ENCODE data around the gene NAA15.

DNA sequence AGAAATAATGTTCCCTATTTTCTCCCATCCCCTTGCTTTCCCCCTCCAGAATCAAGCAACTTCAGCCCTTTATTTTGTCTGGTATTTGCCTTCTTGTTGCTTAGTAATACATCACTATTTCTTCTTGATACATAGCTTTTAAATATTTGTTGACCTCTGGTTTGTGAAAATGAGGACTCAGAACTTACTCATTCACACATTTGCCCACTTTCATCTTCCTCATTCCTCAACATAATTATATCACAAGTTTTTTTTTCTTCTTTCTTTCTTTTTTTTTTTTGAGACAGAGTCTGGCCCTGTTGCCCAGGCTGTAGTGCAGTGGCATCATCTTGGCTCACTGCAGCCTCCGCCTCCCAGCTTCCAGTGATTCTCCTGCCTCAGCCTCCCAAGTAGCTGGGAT is 29.9 kb downstream of the NAA15 start:
- TF ChIP-seq POLR2AphosphoS5 (IDR thresholded peaks at IDR 0.05) (no peak), EP300 (IDR thresholded peaks at IDR 0.05) (no peak), POLR2A (IDR thresholded peaks at IDR 0.05) (no peak)

Data from gastroesophageal sphincter (tissue), 2 donors.